Endothelial cell (in vitro differentiated cells): ENCODE data around the gene NRIP2. TPM values are rescaled to one million over a fixed set of nuclear protein-coding genes. Genes with fewer than 3 reads are reported as not detected.

Experiments used
- DNase-seq: peaks from one replicate; pipeline ENCODE4 v3.0.0; 2021; ENCODE audit warnings: low spot score
- H3K27ac Mint-ChIP-seq: one replicate; pipeline ENCODE4 v1.8.0; 2021; ENCODE audit warnings: mixed read lengths, inconsistent platforms; ENCODE audit not compliant: unreplicated experiment
- H3K27me3 Mint-ChIP-seq: one replicate; pipeline ENCODE4 v1.8.0; 2021; ENCODE audit warnings: mild to moderate bottlenecking, moderate library complexity, mixed read lengths, inconsistent platforms; ENCODE audit not compliant: unreplicated experiment
- H3K36me3 Mint-ChIP-seq: one replicate; pipeline ENCODE4 v1.8.0; 2021; ENCODE audit warnings: mild to moderate bottlenecking, low read depth, mixed read lengths, inconsistent platforms; ENCODE audit not compliant: unreplicated experiment
- H3K4me1 Mint-ChIP-seq: one replicate; pipeline ENCODE4 v1.8.0; 2021; ENCODE audit warnings: mild to moderate bottlenecking, mixed read lengths, inconsistent platforms; ENCODE audit not compliant: unreplicated experiment
- H3K4me3 Mint-ChIP-seq: one replicate; pipeline ENCODE4 v1.8.0; 2021; ENCODE audit warnings: mild to moderate bottlenecking, mixed read lengths, inconsistent platforms; ENCODE audit not compliant: unreplicated experiment
- H3K9me3 Mint-ChIP-seq: one replicate; pipeline ENCODE4 v1.8.0; 2021; ENCODE audit warnings: mixed read lengths, inconsistent platforms; ENCODE audit not compliant: unreplicated experiment
- total RNA-seq: library from RNA; stranded (reverse); fragmentation: NEBNext Ultra II Directional; extraction: Animal tissue kit (Norgen Biotek cat#: 25700); gene quantifications from one replicate; pipeline ENCODE4 v1.2.1, GENCODE V29; 2021; ENCODE audit not compliant: unreplicated experiment
- TF ChIP-seq, protein P1 (sequence below): fragments of 200-600 bp; sonication (generic); IDR thresholded peaks from one replicate; pipeline ENCODE4 v1.5.0; 2021; ENCODE audit warnings: antibody characterized with exemption; ENCODE audit not compliant: unreplicated experiment

NRIP2 gene
- total RNA-seq, 1 donor from 2014 or later: 0.13 TPM

DNA sequence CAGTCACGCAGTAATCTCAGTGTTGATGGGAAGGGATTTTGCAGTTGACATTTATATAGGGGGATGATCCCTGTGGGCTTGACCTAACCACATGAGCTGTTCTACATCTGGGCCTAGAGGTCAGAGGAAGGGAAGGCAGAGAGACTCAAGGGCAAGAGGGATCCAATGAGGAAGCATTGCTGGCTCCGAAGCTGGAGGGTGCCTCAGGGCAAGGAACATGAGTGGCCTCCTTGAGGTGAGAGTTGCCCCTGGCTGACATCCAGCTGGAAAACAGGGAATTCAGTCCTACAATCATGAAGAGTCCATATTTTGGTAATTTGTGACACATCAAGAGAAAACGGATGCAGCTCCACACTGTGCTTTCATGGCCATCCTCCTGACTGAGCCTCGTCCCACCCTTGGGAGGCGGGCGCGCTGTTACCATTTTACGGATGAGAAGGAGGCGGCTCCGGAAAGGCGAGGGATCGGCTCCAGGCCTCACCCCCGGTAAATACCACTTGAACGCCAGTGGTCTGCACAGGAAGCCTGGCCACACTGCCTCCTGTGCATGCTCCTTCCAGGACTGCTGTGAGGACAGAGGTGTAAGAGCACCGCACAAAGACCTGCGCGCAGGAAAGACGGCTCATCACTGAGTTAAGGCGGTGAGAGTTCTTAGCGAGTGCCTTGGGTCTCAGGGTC, 58.6 kb downstream of the NRIP2 start:
- Mint-ChIP-seq H3K9me3 (no peaks in the 10 kb centered on the region), H3K27ac (no peak overlapping the region), H3K4me1 (no peaks in the 10 kb centered on the region), H3K4me3 (no peak overlapping the region), H3K36me3 (peaks cover 6% of the 10 kb centered on the region), H3K27me3 (peaks cover 6% of the 10 kb centered on the region)
- DNase-seq: no peak
- TF ChIP-seq, protein P1, sequence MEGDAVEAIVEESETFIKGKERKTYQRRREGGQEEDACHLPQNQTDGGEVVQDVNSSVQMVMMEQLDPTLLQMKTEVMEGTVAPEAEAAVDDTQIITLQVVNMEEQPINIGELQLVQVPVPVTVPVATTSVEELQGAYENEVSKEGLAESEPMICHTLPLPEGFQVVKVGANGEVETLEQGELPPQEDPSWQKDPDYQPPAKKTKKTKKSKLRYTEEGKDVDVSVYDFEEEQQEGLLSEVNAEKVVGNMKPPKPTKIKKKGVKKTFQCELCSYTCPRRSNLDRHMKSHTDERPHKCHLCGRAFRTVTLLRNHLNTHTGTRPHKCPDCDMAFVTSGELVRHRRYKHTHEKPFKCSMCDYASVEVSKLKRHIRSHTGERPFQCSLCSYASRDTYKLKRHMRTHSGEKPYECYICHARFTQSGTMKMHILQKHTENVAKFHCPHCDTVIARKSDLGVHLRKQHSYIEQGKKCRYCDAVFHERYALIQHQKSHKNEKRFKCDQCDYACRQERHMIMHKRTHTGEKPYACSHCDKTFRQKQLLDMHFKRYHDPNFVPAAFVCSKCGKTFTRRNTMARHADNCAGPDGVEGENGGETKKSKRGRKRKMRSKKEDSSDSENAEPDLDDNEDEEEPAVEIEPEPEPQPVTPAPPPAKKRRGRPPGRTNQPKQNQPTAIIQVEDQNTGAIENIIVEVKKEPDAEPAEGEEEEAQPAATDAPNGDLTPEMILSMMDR: no peak

DNA sequence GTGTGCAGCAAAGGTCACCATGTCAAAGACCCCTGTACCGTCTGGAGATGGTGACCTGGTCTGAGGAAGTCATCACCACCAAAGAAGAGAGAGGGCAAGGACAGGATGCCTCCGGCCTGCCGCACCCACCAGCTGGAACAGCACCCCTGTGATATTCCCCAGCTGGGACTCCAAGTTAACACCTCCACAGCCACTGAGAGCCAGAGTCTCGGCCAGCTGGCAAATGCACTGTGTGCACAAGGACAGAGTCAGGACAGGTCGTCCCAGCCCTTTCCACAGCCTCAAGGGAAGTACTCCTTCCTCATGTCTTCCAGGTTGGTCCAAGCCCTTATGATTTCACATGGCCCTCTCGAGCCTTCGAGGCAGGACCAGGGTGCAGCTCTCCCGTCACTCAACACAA, 59.4 kb downstream of the NRIP2 start:
- no peaks in the 10 kb centered on the region for H3K9me3 Mint-ChIP-seq
- H3K27me3 Mint-ChIP-seq: peaks cover 8% of the 10 kb centered on the region
- H3K27ac Mint-ChIP-seq: no peak overlapping the region
- peaks cover 10% of the 10 kb centered on the region for H3K36me3 Mint-ChIP-seq
- TF ChIP-seq, protein P1: no peak
- no peaks in the 10 kb centered on the region for H3K4me1 Mint-ChIP-seq
- no peak overlapping the region for H3K4me3 Mint-ChIP-seq
- no peak for DNase-seq

Other genes starting within 250 kb of the NRIP2 start
- 39.6 TPM for gene FKBP4, start 40.1 kb downstream of the NRIP2 start, total RNA-seq
- gene ITFG2, start 22.4 kb downstream of the NRIP2 start, total RNA-seq: 16.3 TPM
- gene TEX52, start 22.0 kb upstream of the NRIP2 start, total RNA-seq: not detected
- 24.3 TPM for gene FOXM1, start 42.1 kb upstream of the NRIP2 start, total RNA-seq
- gene RHNO1, start 42.2 kb upstream of the NRIP2 start, total RNA-seq: 27.7 TPM
- 49.4 TPM for gene TULP3, start 55.9 kb upstream of the NRIP2 start, total RNA-seq
- 120 TPM for gene TEAD4, start 124.4 kb upstream of the NRIP2 start, total RNA-seq
- 116 TPM for gene TSPAN9, start 242.3 kb upstream of the NRIP2 start, total RNA-seq